Airway epithelial cell (primary cell): ENCODE results near the gene METTL9. TPM values are rescaled to one million over a fixed set of nuclear protein-coding genes. Genes with fewer than 3 reads are reported as not detected.

Experiments used
- total RNA-seq: library from RNA; depleted of rRNA; stranded (reverse); fragments of >200 nt; gene quantifications from 2 replicates; pipeline ENCODE4 v1.2.3, GENCODE V29; 2015

METTL9 gene
- 146 and 166 TPM in 2 replicates for total RNA-seq

DNA sequence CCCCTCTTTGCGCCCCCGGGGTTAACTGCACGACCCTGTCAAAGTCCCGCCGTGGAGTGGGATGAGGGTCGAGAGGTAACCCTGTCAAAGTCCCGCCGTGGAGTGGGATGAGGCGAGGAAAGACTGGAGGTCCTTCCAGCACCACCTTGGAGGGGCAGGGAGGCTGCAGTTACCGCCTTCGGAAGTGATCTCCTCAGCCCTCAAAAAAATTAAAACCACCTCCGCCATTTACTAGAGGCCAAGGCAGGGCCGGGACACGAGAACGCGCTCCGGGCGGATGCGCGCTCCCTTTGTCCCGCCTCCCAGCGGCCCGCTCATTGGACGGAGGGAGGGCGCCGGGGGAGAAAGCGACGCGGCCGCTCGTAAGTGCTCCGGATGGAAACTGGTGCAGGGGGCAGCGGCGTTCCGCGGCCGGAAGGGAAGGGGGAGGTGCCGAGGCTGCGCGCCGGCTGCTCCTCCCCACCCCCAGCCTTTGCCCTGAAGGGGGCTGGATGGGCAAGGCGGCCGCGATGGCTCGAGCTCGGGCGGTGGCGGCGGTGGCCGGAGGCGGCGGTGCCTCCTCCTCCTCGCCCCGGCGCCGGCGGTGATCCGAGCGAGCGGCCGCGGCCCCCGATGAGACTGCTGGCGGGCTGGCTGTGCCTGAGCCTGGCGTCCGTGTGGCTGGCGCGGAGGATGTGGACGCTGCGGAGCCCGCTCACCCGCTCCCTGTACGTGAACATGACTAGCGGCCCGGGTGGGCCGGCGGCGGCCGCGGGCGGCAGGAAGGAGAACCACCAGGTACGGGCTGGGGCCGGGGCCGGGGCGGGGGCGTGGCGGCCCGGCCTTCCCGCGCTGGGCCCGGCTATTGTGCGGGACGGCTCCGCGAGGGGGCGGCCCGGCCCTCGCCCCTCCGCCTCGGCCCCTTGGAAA lies at the start of gene METTL9:
Gene METTL9, plus strand, starts transcription at position 456 of the 909 bp plus-strand sequence. Its CDS starts 157 bp downstream, at position 613.

DNA sequence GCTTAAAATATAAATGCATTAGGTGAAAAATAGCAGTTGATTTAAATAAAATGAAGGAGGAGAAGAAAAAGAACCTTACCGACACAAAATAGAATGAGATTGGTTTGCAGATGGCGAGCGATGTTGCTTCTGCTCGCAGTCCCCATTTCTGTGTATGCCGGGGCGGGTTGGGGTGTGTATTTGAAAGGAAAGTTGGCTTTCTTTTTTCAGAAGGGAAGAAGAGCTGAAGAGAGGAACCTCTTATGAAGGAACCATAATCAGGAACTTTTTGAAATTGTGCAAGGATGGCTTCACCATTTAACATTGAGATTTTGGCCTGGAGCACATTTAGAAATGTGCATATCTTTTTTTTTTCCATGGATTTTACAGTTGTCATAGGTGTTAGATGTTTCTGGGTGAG lies 53.1 kb downstream of the METTL9 start, which contains the start of gene IGSF6:
Gene IGSF6, minus strand, starts transcription at position 156 of the 400 bp plus-strand sequence. Its CDS starts 10 bp downstream, at position 146.

DNA sequence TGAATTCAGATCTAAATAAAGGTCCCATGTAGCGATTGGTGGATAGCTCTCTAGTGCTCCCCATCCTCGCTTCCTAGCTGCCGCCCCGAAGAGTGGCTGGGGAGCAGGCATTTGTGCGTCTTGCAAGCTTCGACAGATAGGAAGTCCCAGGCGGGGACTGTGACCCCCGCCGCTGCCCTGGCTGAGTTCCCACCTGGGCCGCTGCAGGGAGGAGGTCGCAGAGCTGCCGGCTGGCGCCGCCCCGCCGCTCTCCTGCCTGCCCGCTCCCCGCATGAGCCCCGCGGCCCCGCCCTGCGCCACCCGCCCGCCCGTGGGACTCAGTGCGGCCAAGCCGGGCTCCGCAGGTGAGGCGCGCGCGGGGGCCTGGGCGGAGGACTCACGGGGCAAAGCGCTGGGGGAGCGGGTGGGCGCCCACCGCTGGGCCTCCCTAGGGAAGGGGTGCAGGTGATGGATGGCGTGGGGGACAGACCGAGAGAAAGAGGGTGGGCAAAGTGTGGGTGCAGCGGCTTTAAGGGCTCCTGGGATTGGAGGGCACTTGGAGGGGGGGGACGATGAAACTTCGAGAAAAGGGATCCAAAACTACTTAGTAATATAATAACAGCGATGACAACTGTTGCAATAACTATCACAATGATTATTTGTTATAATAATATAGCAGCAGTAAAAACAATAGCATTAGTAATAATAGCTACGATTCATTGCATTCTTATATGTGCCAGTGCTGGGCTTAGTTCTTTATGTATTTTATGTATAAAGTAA lies 64.7 kb downstream of the METTL9 start, which contains the start of gene OTOA:
Gene OTOA, plus strand, starts transcription at position 80 of the 759 bp plus-strand sequence. CDS start 14,547 bp downstream, outside the sequence.

Other genes with a start within 250 kb of the METTL9 start
- gene IGSF6, start 53.0 kb downstream of the METTL9 start, total RNA-seq: not detected in 2 replicates
- gene OTOA, start 64.4 kb downstream of the METTL9 start, total RNA-seq: not detected in 2 replicates